CD4-positive, alpha-beta T cell treated with Interleukin-4 for 1 hour (primary cell): ENCODE data around the gene SMYD3.

ENCODE experiments used
- DNase-seq, 2 donors: peaks; one replicate each; pipeline ENCODE4 v3.0.0-alpha.2; 2020 to 2022

The SMYD3 gene

DNA sequence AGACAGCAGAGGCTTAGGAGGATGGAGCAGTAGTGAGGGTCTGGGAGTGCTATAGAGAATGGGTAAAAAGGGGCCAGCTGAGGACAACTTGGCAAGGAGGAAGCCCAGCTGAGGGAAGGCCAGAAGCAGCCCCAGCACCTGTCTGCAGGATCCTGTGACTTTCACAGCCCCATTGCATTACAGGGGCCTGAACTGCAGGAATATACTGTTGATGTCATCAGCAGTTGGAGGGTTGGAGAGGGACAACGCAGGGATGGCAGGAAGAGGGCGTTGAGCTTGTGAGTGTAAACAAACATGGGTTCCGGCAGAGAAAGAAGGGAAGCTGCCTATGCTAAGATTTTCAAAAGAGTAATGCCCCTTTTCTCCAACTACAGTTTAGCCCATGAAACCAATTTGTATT, 628.5 kb downstream of the SMYD3 start:
- no peak for DNase-seq

- DNase-seq, result no peak
Observed at GRCh38 chr1:245877976-245878375, 629.1 kb downstream of the SMYD3 start.

DNA sequence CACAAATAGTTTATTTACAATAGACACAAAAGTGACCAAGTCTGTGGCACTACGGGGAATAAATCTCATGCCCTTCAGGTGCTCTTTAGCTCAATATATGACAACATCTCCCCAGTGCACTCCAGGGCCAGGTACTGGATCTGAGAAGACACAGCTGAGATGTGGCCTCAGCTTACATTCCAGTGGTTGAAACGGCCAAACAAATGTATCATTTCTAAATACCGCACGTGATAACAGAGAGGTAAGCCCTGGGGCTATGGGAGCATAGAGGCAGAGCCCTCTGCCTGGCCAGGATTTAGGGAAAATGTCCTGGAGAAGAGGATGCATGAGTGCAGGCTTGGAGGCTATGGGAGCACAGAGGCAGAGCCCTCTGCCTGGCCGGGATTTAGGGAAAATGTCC, 630.5 kb downstream of the SMYD3 start:
- no peak for DNase-seq

- no peak for DNase-seq
Observed at GRCh38 chr1:245875581-245876261, 631.4 kb downstream of the SMYD3 start.

DNA sequence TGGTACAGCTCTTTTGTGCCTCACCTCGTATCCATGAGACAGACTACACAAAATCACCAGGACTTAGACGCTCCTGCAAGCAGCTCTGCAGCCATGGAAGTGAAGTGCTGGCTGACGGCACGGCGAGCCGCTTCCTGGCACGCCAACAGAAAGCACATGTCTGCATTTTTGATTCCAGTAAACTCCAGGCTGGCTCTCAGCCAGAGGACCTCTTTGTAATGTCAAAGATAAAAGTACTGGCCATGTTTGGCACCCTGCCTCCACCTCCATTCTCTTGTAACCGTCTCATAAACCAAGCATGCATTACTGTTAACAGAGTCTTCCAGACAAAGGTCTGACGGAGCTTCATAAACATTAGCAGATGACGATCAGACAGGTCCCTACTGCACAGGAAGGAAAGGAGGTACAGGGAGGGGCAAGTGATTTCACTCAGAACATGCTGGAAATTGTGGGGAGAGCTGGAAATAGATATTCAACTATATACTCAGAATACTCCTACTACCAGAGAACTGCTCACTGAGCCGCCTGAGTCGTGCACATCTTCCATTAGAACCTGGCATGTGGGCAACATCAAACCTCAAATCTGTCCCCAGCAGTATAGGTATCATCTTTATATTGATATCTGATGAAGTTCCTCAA, 632.0 kb downstream of the SMYD3 start:
- no peak for DNase-seq

DNA sequence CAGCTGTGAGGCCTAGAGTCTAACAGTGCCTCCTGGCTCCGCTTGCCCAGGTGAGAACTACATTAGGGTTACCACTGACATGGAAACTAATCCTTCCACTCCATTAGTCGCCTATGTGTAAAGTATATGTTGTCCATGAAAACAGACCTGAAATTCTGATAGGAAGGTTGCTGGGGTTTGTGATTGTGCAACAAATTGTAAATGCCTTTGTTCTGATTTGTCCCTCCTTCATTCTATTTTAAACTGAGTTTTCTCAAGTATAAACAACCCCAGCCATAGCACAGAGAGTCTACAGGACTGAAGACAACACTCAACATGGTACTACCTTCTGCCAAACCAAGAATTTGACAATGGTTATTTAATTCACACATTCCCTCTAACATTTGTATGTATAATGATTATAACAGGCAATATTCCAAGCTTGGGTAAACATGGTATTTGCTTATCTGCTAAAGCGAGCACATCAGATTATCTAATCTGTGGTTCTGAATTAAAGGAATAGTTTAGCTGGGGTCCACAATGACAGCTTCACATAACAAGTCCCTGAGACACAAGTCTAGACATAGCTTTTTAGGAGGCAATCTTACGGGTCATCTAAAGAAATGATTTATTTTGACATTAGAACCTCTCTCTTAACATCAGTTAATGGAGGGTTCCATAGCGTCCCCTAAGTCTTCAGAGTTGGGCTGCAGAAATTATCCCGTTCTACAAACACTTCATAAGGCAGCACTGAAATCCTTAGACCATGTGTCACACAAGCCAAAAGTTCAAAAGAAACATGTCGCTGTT, 633.0 kb downstream of the SMYD3 start:
- no peak for DNase-seq

DNA sequence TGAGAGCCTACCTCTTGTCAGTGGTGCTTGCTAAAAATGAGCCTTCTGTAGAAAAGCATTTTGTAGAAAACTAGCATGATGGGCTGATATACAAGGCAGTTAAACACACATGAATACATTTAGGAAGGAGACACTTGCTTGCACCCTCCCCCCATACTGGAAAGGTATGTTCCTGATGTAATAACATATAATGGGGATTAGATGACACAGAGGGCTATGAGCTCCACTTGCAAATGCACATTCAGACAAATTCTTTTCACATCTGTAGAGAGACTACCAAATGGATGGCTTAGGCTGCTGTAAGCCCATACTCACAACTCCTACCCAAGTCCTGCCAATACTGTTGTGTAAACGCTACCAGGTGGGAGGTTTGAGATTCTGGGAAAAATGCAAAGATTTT, 634.0 kb downstream of the SMYD3 start:
- no peak for DNase-seq

DNA sequence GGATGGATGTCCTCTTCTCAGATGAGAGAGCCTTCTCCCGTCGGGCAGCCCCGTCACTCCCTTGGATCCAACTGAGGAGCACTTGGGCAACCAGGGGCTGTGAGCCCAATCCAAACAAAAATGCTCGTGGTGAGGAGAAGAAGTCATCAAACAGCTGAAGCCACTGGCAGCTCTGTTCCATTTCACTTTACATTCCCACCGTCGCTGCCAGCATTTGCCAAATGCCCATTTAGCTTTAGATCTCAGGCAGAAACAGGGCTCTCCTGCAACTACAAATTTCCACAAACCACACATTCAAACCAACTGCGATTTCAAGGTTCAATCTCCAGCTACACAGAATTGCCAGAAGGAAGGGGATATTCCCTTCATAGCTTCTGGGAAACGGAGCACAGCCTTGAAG, 634.6 kb downstream of the SMYD3 start:
- DNase-seq, result no peak

GRCh38 chr1:245871915-245872314, 635.2 kb downstream of the SMYD3 start:
- no peak for DNase-seq

DNA sequence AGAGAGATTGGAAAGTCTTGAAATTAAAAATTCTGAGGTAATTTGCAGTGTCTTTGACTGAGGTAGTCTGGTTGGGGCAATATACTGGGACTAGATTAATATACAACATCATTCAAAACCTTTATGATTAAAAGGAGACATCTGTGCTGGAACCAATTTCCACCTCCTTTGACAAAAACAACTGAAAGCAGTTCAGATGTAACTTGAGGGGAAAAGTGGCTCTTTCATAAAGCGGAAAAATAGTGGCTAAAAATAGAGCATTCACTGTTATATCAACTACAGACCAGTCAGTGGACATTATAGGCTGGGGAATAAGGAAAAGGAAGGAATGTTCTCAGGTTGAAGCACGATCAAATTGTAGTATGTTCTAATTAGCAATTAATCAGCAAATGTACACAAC, 635.9 kb downstream of the SMYD3 start:
- DNase-seq, result no peak

GRCh38 chr1:245870698-245871097, 636.4 kb downstream of the SMYD3 start:
- no peak for DNase-seq

- DNase-seq, result no peak
Observed at GRCh38 chr1:245869847-245870246, 637.2 kb downstream of the SMYD3 start.

DNA sequence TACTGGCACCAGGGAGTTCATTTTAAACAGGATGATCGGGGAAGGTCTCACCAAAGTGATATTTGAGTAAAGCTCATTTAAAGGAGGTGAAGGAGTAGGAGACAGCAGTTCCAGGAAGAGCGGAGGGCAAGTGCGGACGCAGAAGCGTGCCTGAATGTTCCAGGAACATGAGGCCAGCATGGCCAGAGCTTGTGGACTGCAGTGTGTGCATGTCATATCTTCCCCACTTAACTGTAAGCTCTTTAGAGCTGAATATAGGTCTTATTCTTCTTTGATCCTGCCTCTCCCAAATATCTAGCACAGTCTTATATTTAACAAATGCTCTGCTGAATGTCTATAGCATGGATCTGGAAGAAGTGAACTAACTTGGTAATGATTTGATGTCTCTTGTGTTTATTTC, 639.3 kb downstream of the SMYD3 start:
- DNase-seq, result no peak

- DNase-seq, result no peak
Observed at GRCh38 chr1:245864872-245865271, 642.2 kb downstream of the SMYD3 start.

GRCh38 chr1:245863566-245864184, 643.4 kb downstream of the SMYD3 start:
- no peak for DNase-seq

- DNase-seq, result no peak
Observed at GRCh38 chr1:245862812-245863540, 644.1 kb downstream of the SMYD3 start.

DNA sequence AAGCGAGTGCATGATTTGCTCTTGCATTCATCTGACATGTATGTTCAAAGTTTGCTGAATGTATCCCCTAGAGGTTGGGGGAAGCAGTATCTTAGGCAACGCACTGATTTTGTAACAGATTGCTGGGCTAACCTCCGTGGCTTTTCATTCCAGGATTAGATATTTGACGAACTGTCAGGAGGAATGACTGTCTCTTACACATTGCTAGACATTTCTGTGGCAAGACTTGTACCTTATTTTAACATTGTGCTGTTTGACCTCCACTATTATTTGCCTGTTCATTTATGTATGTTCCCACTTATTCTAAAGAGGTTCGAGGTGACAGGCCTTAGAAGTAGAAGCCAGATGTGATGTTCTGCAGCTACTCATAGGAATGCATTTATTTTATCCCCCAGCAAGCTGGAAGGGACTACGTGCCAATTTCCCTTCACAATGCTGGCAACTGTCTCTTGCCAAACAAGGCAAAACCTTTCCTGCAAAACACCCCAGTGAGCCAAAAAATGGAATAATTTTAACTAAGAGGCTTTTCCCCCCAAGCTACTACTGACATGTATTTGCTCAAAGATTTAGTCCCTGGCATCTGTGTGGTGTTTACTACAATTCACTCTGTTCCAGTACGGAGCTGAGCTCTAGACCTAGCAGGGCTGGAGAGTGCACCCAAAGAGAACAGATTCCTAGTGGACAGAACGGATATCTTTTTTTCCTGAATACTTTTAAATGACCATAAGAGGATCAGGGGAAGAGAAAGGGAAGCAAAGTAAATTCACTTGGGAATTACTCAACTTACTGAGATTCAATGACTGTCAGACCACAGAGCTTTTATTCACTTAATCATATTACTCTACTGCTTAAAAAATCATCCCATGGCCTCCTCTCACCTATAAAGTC, 646.2 kb downstream of the SMYD3 start:
- no peak for DNase-seq

DNA sequence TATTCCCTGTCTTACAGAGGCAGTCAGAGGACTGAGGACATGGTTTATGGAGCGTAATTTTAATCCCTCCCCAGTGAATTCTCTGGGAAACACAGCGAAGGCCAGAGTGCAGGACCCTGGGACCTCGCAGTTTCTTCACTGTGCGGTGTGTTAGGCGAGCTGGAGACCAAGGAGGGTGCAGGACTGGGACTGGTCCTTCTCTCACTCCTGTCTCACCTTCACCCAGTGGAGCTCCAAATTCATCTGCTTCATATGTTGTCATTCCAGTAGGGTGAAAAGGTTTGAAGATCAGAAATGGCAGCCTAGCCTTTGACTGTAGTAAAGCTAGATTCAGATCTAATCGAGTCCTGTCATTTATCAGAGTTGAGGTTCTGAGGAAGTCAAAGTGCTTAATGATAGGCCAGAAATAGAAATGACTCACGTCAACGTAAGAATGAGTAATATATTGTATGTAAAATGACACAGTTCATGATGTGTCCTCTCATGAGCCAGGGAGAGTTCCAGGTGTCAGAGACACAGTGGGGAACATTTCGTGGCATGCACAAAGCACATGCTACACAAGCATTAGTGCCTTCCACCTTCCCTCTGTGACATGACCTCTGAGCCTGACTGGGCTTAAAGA, 647.5 kb downstream of the SMYD3 start:
- no peak for DNase-seq

- DNase-seq, result no peak
Observed at GRCh38 chr1:245858722-245859492, 648.2 kb downstream of the SMYD3 start.

- no peak for DNase-seq
Observed at GRCh38 chr1:245858022-245858721, 648.9 kb downstream of the SMYD3 start.
